Lower leg skin (tissue), 4 donors: ENCODE data around the gene TACR1. TPM values are rescaled to one million over a fixed set of nuclear protein-coding genes. Genes with fewer than 3 reads are reported as not detected.
"Not testable (repeated sequence)": the region's sequence is repeated elsewhere in the genome, so short reads cannot be mapped to it uniquely, and the experiment has no call there.

Experiments
- DNase-seq, 2 donors: peaks; one replicate each; pipeline ENCODE4 v3.0.0-alpha.2; 2019; ENCODE audit warnings: low spot score in 2 of 2
- H3K4me3 ChIP-seq: fragments of 200-600 bp; sonication (generic); 2 replicates; pipeline ENCODE4 v1.5.1; 2017; ENCODE audit warnings: mild to moderate bottlenecking, low read depth; ENCODE audit not compliant: poor library complexity, severe bottlenecking
- CTCF ChIP-seq, 3 donors: fragments of 450-650 bp; IDR thresholded peaks; one replicate each; pipeline ENCODE4 v1.5.1; 2016; ENCODE audit warnings: antibody characterized with exemption in 3 of 3, mild to moderate bottlenecking in 3 of 3, moderate library complexity in 2 of 3
- POLR2A ChIP-seq, 2 donors: fragments of 450-650 bp; IDR thresholded peaks; one replicate each; pipeline ENCODE4 v1.6.1; 2016 to 2017; ENCODE audit warnings: antibody characterized with exemption in 2 of 2, mild to moderate bottlenecking in 1 of 2, moderate library complexity in 1 of 2
- WGBS, 2 donors: methylation state at CpG; one replicate each; pipeline ENCODE4 v1.1.5; 2018; 5-methylcytosine and 5-hydroxymethylcytosine counted together
- intact Hi-C: fragments of 100-400 bp; cut with DNase I; formaldehyde crosslinking; loops from one replicate; pipeline ENCODE4 v1.15.0; 2023; ENCODE audit warnings: low total_unique reads
- total RNA-seq, 4 donors: library from RNA; depleted of rRNA; stranded (reverse); fragments of >200 nt; gene quantifications; one replicate each; pipeline ENCODE4 v1.1.0, GENCODE V29; 2016

TACR1 gene
- total RNA-seq, 4 donors from 2014 or later = 0.95 to 8.0 (median 2.7) TPM

DNA sequence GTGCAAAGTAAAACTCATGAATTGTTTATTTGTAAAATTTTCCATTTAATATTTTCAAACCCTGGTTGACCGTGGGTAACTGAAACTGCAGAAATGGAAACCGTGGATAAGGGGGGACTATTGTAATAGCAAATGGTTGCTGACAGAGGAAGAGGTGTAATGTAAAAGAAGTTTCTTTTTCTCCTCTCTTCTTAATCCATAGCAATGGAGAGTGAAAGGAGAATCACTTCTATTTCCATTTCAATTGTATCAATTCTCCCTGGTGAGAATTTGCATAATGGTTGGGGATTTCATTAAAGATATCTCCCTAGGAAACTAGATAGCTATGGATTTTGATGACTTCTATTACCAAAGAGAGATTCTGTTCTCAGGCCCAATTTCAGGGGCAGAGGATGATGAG lies 24.8 kb downstream of the TACR1 start:
- 64 to 73% methylated on average over 2 of the region's 2 CpGs for WGBS, 2 donors
- intact Hi-C loops = no loop called here
- no peak for DNase-seq
- no peak overlapping the region for H3K4me3 ChIP-seq
- TF ChIP-seq POLR2A (IDR thresholded peaks at IDR 0.05) = no peak
- TF ChIP-seq CTCF (IDR thresholded peaks at IDR 0.05) = no peak

DNA sequence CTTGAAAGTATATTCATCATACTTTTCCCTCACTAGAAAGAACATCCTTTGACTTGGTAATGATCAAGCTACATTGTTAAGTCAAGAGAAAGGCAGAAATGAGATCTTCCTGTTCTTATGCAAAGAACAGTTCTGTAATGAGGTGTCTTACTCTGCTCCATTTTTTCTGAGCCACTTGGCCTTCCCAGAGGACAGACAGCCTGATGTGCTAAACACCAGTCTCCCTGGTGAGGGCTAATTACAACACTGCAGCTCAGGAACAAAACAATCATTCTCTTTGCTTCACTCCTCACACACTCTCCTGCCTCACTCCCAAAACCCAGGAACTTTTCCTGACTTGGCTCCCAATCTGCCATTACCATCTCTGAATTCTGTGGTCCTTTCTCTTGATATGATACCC lies 25.6 kb downstream of the TACR1 start:
- H3K4me3 ChIP-seq = no peak overlapping the region
- TF ChIP-seq CTCF (IDR thresholded peaks at IDR 0.05) = no peak
- no peak for TF ChIP-seq POLR2A (IDR thresholded peaks at IDR 0.05)
- DNase-seq = no peak
- intact Hi-C loops = no loop called here

- intact Hi-C loops, DNase-seq, H3K4me3 ChIP-seq: not testable (repeated sequence)
- WGBS, 2 donors = 93 to 98% methylated on average over 5 of the region's 5 CpGs
These were observed 27.9 kb downstream of the TACR1 start for GRCh38 chr2:75171423-75171822.

- DNase-seq = no peak
- TF ChIP-seq CTCF (IDR thresholded peaks at IDR 0.05) (no peak), POLR2A (IDR thresholded peaks at IDR 0.05) (no peak)
- H3K4me3 ChIP-seq = no peak overlapping the region
- intact Hi-C loops = no loop called here
- 89 to 100% methylated on average over 2 of the region's 2 CpGs for WGBS, 2 donors
These were observed 28.4 kb downstream of the TACR1 start for GRCh38 chr2:75170889-75171288.

GRCh38 chr2:75168186-75168585 lies 31.1 kb downstream of the TACR1 start:
- no peak for TF ChIP-seq POLR2A (IDR thresholded peaks at IDR 0.05)
- TF ChIP-seq CTCF (IDR thresholded peaks at IDR 0.05) = no peak
- DNase-seq = no peak
- intact Hi-C loops = no loop called here
- 59% methylated on average over 2 of the region's 2 CpGs for WGBS, 2 donors
- no peak overlapping the region for H3K4me3 ChIP-seq

DNA sequence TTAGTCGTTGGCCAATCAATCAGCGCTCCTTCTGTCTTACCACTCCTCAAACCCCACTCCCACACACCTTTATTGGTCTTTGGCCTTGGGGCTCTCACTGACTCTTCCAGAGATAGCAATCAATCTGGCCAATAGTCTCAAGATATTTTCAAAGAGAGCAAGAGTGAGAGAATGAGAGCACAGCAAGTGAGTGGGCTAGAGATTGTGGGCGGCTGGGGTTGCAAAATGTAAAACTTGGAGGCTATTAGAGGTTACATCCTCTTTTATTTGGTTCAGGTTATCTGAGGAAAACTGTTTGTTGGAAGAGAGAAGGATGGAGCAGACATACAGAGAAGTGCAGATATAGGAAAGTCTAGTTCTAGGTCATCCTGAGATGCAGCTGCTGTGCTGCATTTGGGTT lies 32.8 kb downstream of the TACR1 start:
- intact Hi-C loops = no loop called here
- no peak overlapping the region for H3K4me3 ChIP-seq
- WGBS, 2 donors = 87 to 91% methylated on average over 3 of the region's 3 CpGs
- DNase-seq = no peak
- no peak for TF ChIP-seq POLR2A (IDR thresholded peaks at IDR 0.05)
- no peak for TF ChIP-seq CTCF (IDR thresholded peaks at IDR 0.05)
